HG02884 (cell line): Measurements from ENCODE around the gene CYB5RL.
A peak's percentile ranks its signal among the peaks of the same experiment; 100 is the strongest.
"Not testable (repeated sequence)": the region's sequence is repeated elsewhere in the genome, so short reads cannot be mapped to it uniquely, and the experiment has no call there.

ENCODE experiments used
- ATAC-seq: cut with Tn5 transposase; IDR thresholded peaks from one replicate; pipeline ENCODE4 v1.9.1; 2021; ENCODE audit warnings: mild to moderate bottlenecking, moderate library complexity; ENCODE audit not compliant: unreplicated experiment

CYB5RL gene

GRCh38 chr1:54227091-54227602, 27.3 kb upstream of the CYB5RL start:
- no peak for ATAC-seq

DNA sequence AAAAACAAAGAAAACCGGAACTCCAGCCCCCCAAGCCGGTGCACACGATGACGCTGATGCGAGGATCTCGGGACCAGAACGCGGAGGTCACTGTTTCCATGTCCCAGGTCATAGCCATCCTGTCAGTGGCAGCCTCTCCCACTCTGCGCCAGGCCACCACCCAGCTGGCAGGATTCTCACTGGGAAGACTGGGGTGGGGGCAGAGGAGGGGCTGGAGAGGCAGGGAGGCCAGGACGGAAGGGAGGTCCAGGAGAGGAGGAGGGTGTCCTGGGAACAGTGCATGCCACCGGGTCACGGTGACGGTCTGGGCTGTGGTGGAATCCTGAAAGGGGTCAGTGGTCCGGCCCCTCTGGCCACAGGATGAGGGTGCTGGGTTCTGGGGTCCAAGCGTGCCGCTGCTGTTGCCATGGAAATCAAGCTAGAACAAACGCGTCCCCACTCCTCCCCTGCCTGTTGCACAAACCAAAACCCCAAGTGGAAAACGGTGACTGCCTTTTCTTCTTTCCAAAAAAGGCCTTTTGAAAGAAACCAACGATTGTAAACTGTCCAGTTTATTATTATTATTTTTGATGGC, 26.2 kb upstream of the CYB5RL start:
- no peak for ATAC-seq

DNA sequence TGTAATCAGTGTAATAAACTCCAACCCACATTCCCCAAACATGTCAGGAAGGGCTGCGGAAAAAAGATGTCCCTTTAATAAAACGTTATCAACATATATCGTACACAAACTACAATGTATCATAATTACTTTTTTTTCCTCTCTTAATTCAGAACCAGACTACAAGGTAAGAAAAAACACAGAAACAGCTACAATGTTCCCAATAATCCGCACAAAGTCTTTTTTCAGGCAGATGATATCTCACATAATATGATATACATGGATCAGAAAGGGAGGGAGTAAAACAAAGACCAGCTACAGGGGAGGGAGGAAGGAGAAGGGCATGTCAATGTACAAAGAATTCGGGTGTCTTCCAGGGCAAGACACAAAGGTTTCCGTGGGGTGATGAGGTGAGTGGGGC, 25.5 kb upstream of the CYB5RL start:
- ATAC-seq = no peak

DNA sequence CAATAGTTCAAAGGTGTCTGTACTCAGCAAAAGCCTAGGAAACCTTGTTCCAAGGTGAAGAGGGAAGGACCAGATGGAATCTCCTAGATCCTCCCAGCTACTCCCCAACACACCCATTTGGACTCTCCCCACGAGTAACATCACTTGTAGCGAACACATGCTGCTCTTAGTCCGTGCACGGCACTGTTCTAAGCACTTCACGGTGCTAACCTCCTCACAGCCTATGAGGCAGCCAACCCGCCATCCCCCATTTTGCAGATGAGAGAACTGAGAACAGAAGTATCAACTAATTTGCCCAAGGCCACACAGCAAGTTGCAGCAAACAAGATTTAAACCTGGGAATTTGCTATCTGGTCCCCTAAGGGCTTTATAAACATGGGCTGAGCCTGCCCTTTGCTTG, 24.4 kb upstream of the CYB5RL start:
- ATAC-seq = no peak

DNA sequence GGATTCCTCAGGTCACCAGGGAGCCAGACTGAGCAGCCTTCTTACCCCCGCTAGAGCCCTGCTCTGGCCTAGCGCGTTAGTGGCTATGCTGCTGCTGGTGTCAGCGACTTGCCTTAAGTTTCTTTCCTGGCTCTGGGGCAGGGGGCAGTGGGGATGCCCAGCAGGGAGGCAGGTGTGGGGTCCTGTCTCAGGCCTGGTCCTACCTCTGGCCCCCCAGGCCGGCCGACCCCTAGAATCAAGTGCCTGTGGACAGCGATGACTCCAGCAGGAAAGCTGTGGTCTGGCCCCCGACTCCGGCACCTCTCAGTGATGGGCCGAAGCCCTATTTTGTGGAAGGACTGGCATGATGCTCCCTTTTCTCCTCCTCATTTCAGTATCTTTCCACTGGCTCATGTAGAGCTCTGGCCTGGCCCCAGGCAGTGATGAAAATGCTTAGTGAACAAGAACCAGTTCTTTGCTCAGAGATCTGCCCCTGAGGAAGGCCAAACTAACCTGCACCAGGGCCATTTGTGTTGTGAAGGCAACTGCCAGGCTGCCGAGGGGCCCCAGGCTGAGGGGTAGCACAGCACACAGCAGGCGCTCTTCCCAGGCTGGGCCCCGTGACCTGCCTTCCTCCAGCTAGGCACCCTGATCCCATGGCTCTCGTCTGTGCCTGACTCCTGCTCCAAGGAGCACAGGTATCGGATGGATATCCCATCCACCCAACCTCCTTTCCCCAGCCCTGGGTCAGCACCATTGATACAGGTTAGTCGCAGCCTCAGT, 23.8 kb upstream of the CYB5RL start:
- ATAC-seq = no peak

DNA sequence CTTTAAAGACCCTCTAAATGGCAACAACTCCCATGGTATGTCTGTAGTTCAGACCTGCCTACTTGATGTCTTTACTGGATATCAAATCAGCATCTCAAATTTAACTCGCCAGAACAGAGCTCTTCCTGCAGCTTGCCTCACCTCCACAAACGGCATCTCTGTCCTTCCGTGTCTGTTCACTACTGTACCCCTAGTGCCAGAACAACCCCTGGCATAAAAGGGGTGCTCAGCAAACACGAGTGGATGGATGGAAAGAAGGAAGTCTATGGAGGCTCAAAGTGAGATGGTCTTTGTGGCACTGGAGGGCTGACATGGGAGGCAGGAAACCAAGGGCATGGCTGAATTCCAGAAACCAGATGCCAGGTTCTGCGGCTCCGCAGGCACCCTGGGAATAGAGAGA, 22.9 kb upstream of the CYB5RL start:
- ATAC-seq = no peak

- no peak for ATAC-seq
These were observed 22.1 kb upstream of the CYB5RL start for GRCh38 chr1:54221867-54222484.

DNA sequence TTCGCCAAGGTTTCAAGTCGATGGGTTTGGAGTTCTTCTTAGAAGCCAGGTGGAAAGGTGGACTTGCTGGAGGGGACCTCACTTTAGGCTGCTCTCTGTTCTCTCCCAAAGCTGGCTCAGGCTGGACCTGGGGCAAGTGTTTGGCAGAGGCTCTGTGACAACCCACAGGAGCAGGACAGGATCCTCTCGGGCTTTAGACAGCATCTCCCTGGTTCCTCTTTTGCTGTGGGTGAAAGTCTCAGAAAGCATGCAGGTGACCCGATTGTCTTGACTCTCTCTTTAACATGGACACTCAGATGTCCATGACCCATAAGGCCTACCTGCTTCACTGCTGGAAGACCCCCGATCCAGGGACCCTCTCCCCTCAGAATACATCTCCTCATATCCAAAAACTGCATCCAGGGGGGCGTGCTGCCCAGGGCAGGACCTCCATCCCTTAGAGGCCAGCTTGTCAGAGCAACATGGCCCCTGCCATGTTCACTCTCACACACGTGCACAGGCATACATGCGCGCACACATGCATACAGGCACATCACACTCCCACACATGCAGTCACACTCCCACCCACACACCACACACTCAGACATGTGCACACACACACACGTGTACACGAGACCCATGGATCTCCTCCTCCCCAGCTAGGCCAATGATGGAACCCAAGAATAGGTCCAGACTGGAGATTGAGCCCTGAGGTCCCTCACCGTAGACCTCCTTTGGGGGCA, 21.4 kb upstream of the CYB5RL start:
- no peak for ATAC-seq

DNA sequence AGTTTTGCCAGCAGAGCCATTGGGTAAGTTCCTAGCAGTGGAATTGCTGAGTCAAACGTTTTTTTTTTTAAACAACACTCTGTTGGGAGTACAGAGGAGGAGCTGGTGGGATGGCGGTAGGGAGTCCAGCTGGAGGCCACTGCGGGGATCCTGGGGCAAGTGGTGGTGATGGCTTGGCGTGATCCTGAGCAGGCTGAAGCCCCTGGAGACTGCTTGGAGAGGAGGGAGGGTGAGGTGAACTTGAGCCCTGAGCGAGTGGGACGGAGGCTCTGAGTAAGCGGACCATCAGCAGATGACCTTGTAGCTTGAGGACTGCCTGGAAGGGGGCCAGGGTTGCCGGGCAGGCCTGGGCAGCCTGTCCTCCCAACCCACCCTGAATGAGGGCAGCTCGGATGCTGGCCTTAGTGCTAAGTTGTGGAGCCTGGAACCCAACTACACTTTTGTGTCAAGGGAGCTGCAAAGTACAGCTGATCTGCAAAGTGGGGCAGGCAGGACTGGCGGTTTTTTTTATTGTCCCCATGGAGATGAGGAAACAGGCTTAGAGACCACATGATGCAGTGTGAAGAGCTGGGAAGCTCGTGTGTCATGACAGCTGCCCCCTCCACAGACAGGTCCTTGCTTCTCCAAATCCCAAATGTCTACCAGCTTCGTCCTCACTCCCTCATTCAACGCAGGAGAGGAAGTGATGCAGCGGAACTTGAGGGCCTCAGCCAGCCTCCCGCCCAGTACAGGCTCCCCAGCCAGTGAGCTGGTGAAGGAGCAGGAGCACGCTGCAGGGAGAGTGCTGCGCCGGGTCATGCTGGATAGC, 20.4 kb upstream of the CYB5RL start:
- no peak for ATAC-seq

- ATAC-seq = no peak
These were observed 19.8 kb upstream of the CYB5RL start for GRCh38 chr1:54219688-54220003.

DNA sequence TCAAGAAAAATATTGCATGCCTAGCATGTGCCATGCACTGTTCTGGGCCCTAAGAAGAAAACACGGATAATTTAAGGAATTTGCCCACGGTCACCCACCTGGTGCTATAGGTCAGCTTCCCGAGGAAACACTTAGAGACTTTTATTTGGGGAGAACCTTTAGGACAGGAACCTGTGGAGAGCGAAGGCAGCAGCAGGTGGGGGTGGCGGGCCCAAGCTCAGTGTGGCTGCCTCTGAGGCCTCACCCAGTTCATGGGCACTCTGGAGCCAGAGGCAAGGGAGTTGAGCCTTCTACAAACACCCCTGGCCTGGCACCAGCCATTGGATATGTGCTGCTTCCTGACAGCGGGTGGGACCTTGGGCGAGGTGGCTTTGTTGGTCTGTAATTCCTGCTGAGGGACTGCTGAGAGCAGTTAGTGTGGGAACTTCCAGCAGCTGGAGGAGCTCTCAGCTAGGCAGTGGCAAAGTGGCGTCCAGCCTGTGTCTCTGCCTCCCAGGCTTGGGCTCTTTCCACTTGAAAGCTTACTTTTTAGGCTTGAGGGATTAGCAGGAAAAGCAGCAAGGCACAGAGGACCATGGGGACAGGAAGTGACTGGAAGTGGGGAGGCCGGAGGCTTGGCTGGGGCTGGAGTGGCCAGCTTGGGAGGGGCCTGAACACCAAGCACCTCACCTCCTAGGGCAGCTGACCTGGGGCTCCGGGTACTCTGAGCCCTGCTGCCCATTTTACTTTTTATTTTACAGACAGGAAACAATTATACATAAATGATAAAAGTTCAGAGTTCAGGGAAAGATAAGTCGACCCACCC, 19.3 kb upstream of the CYB5RL start:
- ATAC-seq = no peak

DNA sequence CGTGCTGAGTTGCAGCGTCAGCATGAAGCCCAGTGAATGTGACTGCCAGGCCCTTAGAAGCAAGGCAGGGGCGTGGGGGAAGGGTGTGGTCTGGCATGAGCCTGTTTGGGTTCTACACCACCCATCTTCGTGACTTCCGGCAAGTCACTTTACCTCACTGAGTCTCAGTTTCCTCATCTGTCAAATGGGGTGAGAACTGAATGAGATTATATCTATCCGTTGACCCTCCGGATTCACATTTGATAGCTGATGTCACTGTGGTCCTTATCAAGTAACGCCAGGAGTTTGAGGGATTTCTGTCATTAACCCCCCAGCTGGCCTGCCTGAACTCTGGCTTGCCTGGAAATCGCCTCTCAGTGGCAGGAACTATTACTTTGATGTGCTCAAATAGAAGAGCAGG, 15.7 kb upstream of the CYB5RL start:
- no peak for ATAC-seq

DNA sequence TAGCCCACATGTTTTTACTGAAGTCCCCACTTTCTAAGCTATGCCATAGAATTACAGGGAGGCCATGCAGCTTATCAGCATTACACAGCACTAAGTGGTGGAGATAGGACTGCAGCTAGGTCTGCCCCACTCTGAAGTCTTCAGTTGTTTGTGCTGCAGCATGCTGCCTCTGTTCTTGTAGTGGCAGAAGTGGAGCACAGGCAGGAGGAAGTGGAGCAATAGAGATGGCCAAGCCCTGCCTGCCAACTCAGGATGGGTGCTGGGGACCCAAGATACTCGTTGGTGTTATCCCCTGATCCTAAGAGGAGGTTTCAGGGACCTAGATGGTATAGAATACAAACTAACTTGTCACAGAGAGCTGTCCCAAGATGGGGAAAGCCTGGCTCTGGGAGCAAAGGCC, 13.0 kb upstream of the CYB5RL start:
- no peak for ATAC-seq

- not testable (repeated sequence) for ATAC-seq
These were observed 8.1 kb upstream of the CYB5RL start for GRCh38 chr1:54207896-54208295.

DNA sequence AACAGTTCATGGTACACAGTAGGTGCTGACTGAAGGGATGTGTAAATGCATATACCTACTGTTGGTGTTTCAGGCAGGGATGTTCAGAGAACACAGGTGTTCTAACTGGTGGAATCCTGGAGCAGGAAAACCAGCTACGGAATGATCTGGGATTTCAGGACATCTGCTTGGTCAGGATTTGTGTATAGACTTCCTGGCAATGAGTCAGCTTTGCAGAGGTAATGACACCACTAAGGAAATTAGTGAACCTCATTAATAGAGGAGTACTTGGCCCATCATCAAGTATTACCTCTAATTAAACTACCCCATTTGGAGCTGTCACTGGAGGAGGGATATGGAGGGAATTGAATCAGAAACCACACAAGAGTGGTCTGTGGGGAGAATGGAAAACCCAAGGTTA, 7.5 kb upstream of the CYB5RL start:
- ATAC-seq = no peak

GRCh38 chr1:54204199-54204598, 4.4 kb upstream of the CYB5RL start:
- no peak for ATAC-seq

GRCh38 chr1:54200519-54200997, 728 bp upstream of the CYB5RL start:
- ATAC-seq = peak; percentile 21

GRCh38 chr1:54199151-54199764, 572 bp downstream of the CYB5RL start:
- no peak for ATAC-seq

DNA sequence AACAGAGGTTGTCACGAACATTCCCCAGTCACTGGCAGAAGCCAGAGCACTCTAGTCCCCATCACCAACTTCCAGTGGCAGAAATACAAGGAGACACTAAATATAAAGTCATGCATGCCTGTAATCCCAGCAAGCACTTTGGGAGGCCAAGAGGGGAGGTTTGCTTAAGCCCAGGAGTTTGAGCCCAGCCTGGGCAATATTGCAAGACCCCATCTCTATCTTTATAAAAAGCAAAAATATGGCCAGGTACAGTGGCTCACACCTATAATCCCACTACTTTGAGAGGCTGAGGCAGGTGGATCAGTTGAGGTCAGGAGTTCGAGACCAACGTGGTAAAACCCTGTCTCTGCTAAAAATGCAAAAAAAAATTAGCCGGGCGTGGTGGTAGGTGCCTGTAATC, 6.4 kb downstream of the CYB5RL start:
- ATAC-seq = no peak
